NCI-H748 (cell line): ENCODE measurements around the gene ZFYVE19.
A peak's percentile ranks its signal among the peaks of the same experiment; 100 is the strongest.

Source experiments
- DNase-seq: peaks from one replicate; lab custom pipeline; 2025; ENCODE audit not compliant: unreplicated experiment; lab: John Stamatoyannopoulos, UW

The ZFYVE19 gene

GRCh38 chr15:40812721-40813425 lies 6.0 kb downstream of the ZFYVE19 start:
- DNase-seq: no peak

- no peak for DNase-seq
Measured at GRCh38 chr15:40815042-40815698, 8.3 kb downstream of the ZFYVE19 start.

GRCh38 chr15:40819048-40819447 lies 12.2 kb downstream of the ZFYVE19 start:
- DNase-seq: no peak

GRCh38 chr15:40821195-40821594 lies 14.3 kb downstream of the ZFYVE19 start:
- no peak for DNase-seq

GRCh38 chr15:40823572-40824343 lies 16.9 kb downstream of the ZFYVE19 start:
- DNase-seq: peak; percentile 61

GRCh38 chr15:40825661-40826422 lies 19.0 kb downstream of the ZFYVE19 start:
- no peak for DNase-seq

GRCh38 chr15:40826423-40827075 lies 19.7 kb downstream of the ZFYVE19 start:
- DNase-seq: no peak

- no peak for DNase-seq
Measured at GRCh38 chr15:40828447-40829036, 21.7 kb downstream of the ZFYVE19 start, which contains the start of gene PPP1R14D. PPP1R14D (minus strand) TSS chr15:40828708; CDS start chr15:40828641, 67 bp downstream.

- DNase-seq: peak; percentile 44
Measured at GRCh38 chr15:40829115-40829514, 22.2 kb downstream of the ZFYVE19 start.

- peak; percentile 97 for DNase-seq
Measured at GRCh38 chr15:40830884-40831283, 24.0 kb downstream of the ZFYVE19 start.

DNA sequence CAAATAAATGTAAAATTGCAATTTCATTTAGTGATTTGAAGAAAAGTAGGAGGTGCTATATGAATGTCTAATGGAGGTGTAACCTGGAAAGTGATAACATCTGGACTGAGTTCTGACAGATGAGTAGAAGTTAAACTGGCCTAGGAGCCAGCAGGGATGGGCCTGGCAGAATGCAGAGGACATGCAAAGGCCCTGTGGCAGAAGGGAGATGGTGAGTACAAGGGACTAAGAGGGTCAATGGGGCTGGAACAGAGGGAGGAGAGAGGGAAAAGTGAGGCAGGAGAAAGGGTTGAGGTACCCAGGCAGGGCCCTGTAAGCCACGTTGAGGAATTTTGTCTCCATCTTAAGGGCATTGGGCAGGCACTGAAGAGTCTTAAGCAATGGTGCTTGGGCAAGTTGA lies 25.0 kb downstream of the ZFYVE19 start:
- no peak for DNase-seq

DNA sequence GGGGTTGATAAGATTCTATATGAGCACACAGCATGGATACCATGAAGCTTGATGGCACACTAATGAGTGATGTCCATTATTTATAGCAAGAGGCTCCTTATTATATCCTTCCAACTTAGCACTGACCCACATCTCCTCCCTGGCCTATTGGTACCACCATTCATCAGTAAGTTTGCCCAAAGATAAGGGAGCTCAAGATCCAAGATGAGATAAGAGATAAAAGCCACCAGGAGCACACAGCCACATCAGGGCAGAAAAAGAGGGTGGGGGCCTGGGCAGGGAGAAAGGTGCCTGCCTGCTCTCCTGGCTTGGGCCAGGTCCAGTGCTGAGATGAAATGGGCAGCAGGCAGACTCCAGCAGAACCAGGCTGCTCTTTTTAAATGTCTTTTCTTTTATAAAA lies 26.0 kb downstream of the ZFYVE19 start:
- DNase-seq: no peak

GRCh38 chr15:40836020-40836419 lies 29.1 kb downstream of the ZFYVE19 start:
- no peak for DNase-seq

GRCh38 chr15:40838756-40839155 lies 31.9 kb downstream of the ZFYVE19 start:
- DNase-seq: no peak

DNA sequence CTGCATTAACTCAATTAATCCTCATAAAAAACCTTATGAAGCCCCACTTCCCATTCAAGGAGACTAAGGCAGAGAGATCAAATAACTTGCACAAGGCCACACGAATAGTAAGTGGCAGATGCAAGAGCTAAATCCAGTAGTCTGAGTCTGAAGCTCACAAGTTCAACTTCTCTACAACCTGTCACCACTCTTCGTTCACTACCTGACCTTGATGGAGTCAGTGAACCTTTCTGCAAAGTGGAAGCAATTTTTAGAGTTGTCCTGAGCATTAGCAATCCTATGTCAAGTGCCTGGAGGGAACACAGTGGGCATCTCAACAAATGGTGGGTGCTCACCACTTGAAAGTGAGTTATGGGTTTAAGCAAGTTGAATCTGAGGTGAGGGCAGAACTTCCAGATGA lies 34.9 kb downstream of the ZFYVE19 start:
- no peak for DNase-seq

GRCh38 chr15:40843261-40843884 lies 36.5 kb downstream of the ZFYVE19 start:
- DNase-seq: no peak

- peak; percentile 67 for DNase-seq
Measured at GRCh38 chr15:40843885-40844695, 37.2 kb downstream of the ZFYVE19 start, which contains the start of gene SPINT1. SPINT1 (plus strand) TSS chr15:40844048; CDS start chr15:40844555, 507 bp downstream.

DNA sequence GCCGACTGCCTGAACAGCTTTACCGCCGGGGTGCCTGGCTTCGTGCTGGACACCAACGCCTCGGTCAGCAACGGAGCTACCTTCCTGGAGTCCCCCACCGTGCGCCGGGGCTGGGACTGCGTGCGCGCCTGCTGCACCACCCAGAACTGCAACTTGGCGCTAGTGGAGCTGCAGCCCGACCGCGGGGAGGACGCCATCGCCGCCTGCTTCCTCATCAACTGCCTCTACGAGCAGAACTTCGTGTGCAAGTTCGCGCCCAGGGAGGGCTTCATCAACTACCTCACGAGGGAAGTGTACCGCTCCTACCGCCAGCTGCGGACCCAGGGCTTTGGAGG lies 37.8 kb downstream of the ZFYVE19 start:
- DNase-seq: peak; percentile 55

- no peak for DNase-seq
Measured at GRCh38 chr15:40845036-40845435, 38.1 kb downstream of the ZFYVE19 start.
